Measurements from ENCODE around the gene LRRC63. TPM values are rescaled to one million over a fixed set of nuclear protein-coding genes. Genes with fewer than 3 reads are reported as not detected.
"Not testable (repeated sequence)": the region's sequence is repeated elsewhere in the genome, so short reads cannot be mapped to it uniquely, and the experiment has no call there.

Gene LRRC63
- total and polyA plus RNA-seq, 9 of the 15 experiments (the other 6 are each of a cell fraction or from before 2014, with no cell fraction given), result 0.07 to 0.41 (median 0.24) TPM; not detected in 1

DNA sequence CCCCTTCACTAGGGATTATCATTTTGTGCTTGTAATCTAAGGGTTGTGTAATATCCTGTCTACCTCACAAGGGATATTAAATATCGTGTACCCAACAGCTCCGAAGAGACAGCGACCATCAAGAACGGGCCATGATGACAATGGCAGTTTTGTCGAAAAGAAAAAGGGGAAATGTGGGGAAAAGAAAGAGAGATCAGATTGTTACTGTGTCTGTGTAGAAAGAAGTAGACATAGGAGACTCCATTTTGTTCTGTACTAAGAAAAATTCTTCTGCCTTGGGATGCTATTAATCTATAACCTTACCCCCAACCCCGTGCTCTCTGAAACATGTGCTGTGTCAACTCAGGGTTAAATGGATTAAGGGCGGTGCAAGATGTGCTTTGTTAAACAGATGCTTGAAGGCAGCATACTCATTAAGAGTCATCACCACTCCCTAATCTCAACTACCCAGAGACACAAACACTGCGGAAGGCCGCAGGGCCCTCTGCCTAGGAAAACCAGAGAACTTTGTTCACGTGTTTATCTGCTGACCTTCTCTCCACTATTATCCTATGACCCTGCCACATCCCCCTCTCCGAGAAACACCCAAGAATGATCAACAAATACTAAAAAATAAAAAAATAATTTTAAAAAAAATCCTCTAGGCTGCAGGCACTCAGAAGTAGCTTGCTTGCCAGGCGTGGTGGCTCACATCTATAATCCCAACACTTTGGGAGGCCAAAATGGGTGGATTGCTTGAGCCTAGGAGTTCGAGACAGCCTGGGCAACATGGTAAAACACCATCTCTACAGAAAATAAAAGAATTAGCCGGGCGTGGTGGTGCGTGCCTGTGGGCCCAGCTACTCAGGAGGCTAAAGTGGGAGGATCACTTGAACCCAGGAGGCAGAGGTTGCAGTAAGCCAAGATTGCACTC is 72.4 kb downstream of the LRRC63 start (continued):
- 0 out of 2 replicates have a peak, but pooled peaks have one; percentile 10 for TF ChIP-seq ETV1 (tag; conservative IDR thresholded peaks at IDR 0.05; ENCODE audit: low read depth)
- TF ChIP-seq ZNF76 (CRISPR knock-in tag; IDR thresholded peaks at IDR 0.05; ENCODE audit: borderline replicate concordance), result peak; percentile 79; the same call in 1 of the 2 replicates
- peak; percentile 86 for TF ChIP-seq PTTG1 (tag; IDR thresholded peaks at IDR 0.05; ENCODE audit: low read depth)
- TF ChIP-seq TAF7 (tag; IDR thresholded peaks at IDR 0.05), result 0 out of 2 replicates have a peak, but pooled peaks have one; percentile 50
- TF ChIP-seq DMBX1 (CRISPR knock-in tag; IDR thresholded peaks at IDR 0.05; ENCODE audit: borderline replicate concordance), result peak; percentile 82
- TF ChIP-seq CBFA2T2 (conservative IDR thresholded peaks at IDR 0.05), result peak; percentile 89
- TF ChIP-seq, protein P1, sequence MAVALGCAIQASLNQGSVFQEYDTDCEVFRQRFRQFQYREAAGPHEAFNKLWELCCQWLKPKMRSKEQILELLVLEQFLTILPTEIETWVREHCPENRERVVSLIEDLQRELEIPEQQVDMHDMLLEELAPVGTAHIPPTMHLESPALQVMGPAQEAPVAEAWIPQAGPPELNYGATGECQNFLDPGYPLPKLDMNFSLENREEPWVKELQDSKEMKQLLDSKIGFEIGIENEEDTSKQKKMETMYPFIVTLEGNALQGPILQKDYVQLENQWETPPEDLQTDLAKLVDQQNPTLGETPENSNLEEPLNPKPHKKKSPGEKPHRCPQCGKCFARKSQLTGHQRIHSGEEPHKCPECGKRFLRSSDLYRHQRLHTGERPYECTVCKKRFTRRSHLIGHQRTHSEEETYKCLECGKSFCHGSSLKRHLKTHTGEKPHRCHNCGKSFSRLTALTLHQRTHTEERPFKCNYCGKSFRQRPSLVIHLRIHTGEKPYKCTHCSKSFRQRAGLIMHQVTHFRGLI (CRISPR knock-in tag; IDR thresholded peaks at IDR 0.05), result peak; percentile 71; the same call in 1 of the 2 replicates
- peak; percentile 84 for TF ChIP-seq SMAD4 (CRISPR knock-in tag; conservative IDR thresholded peaks at IDR 0.05)
- TF ChIP-seq, protein P2, sequence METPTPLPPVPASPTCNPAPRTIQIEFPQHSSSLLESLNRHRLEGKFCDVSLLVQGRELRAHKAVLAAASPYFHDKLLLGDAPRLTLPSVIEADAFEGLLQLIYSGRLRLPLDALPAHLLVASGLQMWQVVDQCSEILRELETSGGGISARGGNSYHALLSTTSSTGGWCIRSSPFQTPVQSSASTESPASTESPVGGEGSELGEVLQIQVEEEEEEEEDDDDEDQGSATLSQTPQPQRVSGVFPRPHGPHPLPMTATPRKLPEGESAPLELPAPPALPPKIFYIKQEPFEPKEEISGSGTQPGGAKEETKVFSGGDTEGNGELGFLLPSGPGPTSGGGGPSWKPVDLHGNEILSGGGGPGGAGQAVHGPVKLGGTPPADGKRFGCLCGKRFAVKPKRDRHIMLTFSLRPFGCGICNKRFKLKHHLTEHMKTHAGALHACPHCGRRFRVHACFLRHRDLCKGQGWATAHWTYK (CRISPR knock-in tag; IDR thresholded peaks at IDR 0.05), result peak; percentile 73
- TF ChIP-seq MEF2D (tag; conservative IDR thresholded peaks at IDR 0.05; ENCODE audit: low read depth), result peak; percentile 58; the same call in 1 of the 2 replicates
- peak; percentile 54; the same call in 1 of the 2 replicates for TF ChIP-seq ZNF311 (CRISPR knock-in tag; IDR thresholded peaks at IDR 0.05)
- not testable (repeated sequence) for TF ChIP-seq ATF1, NR2C2, NR4A1 (CRISPR knock-in tag; IDR thresholded peaks at IDR 0.05)
- peak; percentile 41; the same call in 1 of the 2 replicates for TF ChIP-seq ATF1 (tag; IDR thresholded peaks at IDR 0.05)
- TF ChIP-seq NR2C2 (tag; IDR thresholded peaks at IDR 0.05), result peak; percentile 56
- TF ChIP-seq L3MBTL2 (IDR thresholded peaks at IDR 0.05), result peak; percentile 57
- TF ChIP-seq SMARCA4 (IDR thresholded peaks at IDR 0.05), result peak; percentile 59; the same call in 1 of the 2 replicates
- peak; percentile 91 for TF ChIP-seq NR4A1 (tag; IDR thresholded peaks at IDR 0.05)
- peak; percentile 76; the same call in 1 of the 2 replicates for TF ChIP-seq PYGO2 (tag; IDR thresholded peaks at IDR 0.05)
- TF ChIP-seq TCF3 (CRISPR knock-in tag; IDR thresholded peaks at IDR 0.05), result peak; percentile 68
- TF ChIP-seq ZFX (CRISPR knock-in tag; IDR thresholded peaks at IDR 0.05), result peak; percentile 18; the same call in 1 of the 2 replicates
- TF ChIP-seq CXXC5 (CRISPR knock-in tag; IDR thresholded peaks at IDR 0.05), result peak; percentile 64; the same call in 1 of the 2 replicates

All from K562 (cell line).